Calu3 (cell line): ENCODE results near the gene C22orf42. TPM values are rescaled to one million over a fixed set of nuclear protein-coding genes. Genes with fewer than 3 reads are reported as not detected.

Source experiments
- Bru-seq: library from RNA; stranded (reverse); fragments of 400-500 nt; gene quantifications from one replicate; lab custom pipeline; 2021; lab: Mats Ljungman, UMichigan
- BruChase-seq, 2 experiments: library from RNA; stranded (reverse); fragments of 400-500 nt; gene quantifications; one replicate each; lab custom pipeline; 2021; lab: Mats Ljungman, UMichigan
- BruUV-seq: library from RNA; stranded (reverse); fragments of 400-500 nt; replicated peaks from 2 replicates; lab custom pipeline; 2021; lab: Mats Ljungman, UMichigan
- CTCF ChIA-PET: fragments of 300-600 bp; sonication (Branson Sonifier 250); formaldehyde crosslinking; loops from one replicate; lab custom pipeline; 2022; ENCODE audit warnings: antibody characterized with exemption; lab: Charles Lee
- DNase-seq: peaks from one replicate; pipeline ENCODE4 v3.0.0; 2022
- H3K27ac Mint-ChIP-seq: one replicate; pipeline ENCODE4 v1.8.0; 2022; ENCODE audit warnings: mixed read lengths; ENCODE audit not compliant: unreplicated experiment
- H3K27me3 Mint-ChIP-seq: one replicate; pipeline ENCODE4 v1.8.0; 2022; ENCODE audit warnings: mixed read lengths; ENCODE audit not compliant: unreplicated experiment
- H3K36me3 Mint-ChIP-seq: one replicate; pipeline ENCODE4 v1.8.0; 2022; ENCODE audit warnings: mild to moderate bottlenecking, moderate library complexity, mixed read lengths; ENCODE audit not compliant: insufficient read depth, unreplicated experiment
- H3K4me1 Mint-ChIP-seq: one replicate; pipeline ENCODE4 v1.8.0; 2022; ENCODE audit warnings: mild to moderate bottlenecking, low read depth, mixed read lengths; ENCODE audit not compliant: unreplicated experiment
- H3K4me3 Mint-ChIP-seq: one replicate; pipeline ENCODE4 v1.8.0; 2022; ENCODE audit warnings: mild to moderate bottlenecking, low read depth, moderate library complexity, mixed read lengths; ENCODE audit not compliant: unreplicated experiment
- H3K9me3 Mint-ChIP-seq: one replicate; pipeline ENCODE4 v1.8.0; 2022; ENCODE audit warnings: low read depth, mixed read lengths; ENCODE audit not compliant: unreplicated experiment
- intact Hi-C: fragments of 100-400 bp; cut with micrococcal nuclease; formaldehyde crosslinking; loops from one replicate; pipeline ENCODE4 v1.10.0; 2022; ENCODE audit not compliant: unreplicated experiment
- long read RNA-seq: library from polyadenylated mRNA; stranded (forward); transcript quantifications from one replicate; pipeline ENCODE4 v2.0.0, GENCODE V29; 2022
- total RNA-seq: library from RNA; stranded (reverse); gene quantifications from 2 replicates; pipeline ENCODE4 v1.2.3, GENCODE V29; 2022
- TF ChIP-seq, protein P1 (sequence below): fragments of 200-600 bp; IDR thresholded peaks from one replicate; pipeline ENCODE4 v1.8.0; 2022; ENCODE audit warnings: antibody characterized with exemption; ENCODE audit not compliant: unreplicated experiment

Gene C22orf42, protein sequence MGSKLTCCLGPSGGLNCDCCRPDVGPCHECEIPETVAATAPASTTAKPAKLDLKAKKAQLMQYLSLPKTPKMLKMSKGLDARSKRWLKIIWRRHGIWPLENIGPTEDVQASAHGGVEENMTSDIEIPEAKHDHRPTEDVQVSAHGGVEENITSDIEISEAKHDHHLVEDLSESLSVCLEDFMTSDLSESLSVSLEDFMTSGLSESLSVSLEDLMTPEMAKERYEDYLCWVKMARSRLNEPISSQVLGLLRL
- total RNA-seq (not detected in 2 replicates), Bru-seq, nascent RNA (not detected), BruChase-seq, experiment 1, labeled RNA remaining after a 6-hour chase (not detected), BruChase-seq, experiment 2, labeled RNA remaining after a 2-hour chase (not detected)
- long read RNA-seq = 0 reads

DNA sequence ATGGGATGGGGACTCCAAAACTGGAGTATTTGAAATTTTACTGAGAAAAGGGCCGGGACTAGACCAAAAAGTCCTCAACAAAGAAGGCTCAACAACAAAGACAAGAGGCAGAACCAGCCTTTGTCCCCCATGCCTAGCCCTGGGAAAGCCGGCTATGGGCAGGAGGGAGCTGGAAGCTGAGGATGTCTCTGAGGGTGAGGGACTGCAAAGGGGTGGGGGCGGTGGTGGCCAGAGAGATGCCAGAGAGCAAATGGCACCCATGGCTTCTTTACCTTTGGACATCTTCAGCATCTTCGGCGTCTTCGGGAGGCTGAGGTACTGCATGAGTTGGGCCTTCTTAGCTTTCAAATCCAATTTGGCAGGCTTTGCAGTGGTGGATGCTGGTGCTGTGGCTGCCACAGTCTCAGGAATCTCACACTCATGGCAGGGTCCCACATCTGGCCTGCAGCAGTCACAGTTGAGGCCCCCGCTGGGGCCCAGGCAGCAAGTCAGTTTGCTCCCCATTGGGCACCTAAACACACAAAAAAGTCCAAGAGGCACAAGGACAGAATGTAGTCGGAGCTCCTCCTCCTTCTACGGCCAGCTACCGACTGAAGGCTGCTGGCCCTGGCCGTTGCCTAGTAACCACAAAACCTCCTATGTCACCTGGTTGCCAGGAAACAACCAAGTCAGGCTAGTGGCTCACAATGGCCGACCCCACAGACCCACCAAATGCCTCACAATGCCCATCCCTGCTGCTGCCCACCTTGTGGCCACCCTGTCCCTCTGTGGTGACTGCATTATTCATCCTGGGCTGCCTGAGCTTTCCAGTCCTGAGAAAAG is at the start of gene C22orf42:
Gene C22orf42 (minus strand): TSS at position 592 of the 822 bp plus-strand sequence. CDS start 88 bp downstream, at position 504.
- no TSS peak for BruUV-seq
- no peak within 1 kb of the TSS for H3K27ac Mint-ChIP-seq
- TF ChIP-seq, protein P1, sequence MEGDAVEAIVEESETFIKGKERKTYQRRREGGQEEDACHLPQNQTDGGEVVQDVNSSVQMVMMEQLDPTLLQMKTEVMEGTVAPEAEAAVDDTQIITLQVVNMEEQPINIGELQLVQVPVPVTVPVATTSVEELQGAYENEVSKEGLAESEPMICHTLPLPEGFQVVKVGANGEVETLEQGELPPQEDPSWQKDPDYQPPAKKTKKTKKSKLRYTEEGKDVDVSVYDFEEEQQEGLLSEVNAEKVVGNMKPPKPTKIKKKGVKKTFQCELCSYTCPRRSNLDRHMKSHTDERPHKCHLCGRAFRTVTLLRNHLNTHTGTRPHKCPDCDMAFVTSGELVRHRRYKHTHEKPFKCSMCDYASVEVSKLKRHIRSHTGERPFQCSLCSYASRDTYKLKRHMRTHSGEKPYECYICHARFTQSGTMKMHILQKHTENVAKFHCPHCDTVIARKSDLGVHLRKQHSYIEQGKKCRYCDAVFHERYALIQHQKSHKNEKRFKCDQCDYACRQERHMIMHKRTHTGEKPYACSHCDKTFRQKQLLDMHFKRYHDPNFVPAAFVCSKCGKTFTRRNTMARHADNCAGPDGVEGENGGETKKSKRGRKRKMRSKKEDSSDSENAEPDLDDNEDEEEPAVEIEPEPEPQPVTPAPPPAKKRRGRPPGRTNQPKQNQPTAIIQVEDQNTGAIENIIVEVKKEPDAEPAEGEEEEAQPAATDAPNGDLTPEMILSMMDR = no peak
- intact Hi-C loops = no loop called here
- H3K4me1 Mint-ChIP-seq = no peaks in the 10 kb centered on the region
- DNase-seq = no peak
- H3K4me3 Mint-ChIP-seq = no peak within 1 kb of the TSS
- no peaks in the 10 kb centered on the region for H3K9me3 Mint-ChIP-seq
- CTCF ChIA-PET = interaction anchor here (0.5 kb wide), 1 partner anchor 257 kb away, joined by 3 read pairs; no protein-coding TSS in a partner anchor
- peaks cover 32% of the 10 kb centered on the region for H3K27me3 Mint-ChIP-seq
- H3K36me3 Mint-ChIP-seq = no peaks in the 10 kb centered on the region

DNA sequence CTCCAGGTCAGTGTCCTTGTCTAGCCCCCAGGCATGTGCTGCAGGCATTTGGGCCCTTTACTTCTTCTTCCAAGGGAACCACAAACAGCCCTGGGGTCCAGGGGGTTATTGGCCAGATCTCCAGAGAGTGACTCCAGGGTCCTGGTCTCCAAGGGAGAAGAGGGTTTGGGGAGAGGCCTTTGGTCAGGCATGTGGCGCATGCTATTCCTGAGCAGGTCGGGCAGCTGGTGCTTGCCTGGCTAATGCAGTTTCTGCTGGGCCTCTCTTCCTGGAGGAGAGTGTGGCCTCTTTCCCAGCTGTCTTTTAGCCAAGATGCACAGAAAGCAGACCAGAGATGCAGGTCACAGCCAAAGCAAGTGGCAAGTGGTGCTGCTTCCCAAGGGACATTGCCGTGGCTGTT is 49.6 kb upstream of the C22orf42 start:
- BruUV-seq = no TSS peak
- Mint-ChIP-seq H3K27me3 (peaks cover 14% of the 10 kb centered on the region), H3K9me3 (no peaks in the 10 kb centered on the region), H3K27ac (no peak overlapping the region), H3K4me1 (peaks cover 38% of the 10 kb centered on the region), H3K36me3 (peaks cover 27% of the 10 kb centered on the region), H3K4me3 (no peak overlapping the region)
- TF ChIP-seq, protein P1 = no peak
- CTCF ChIA-PET = no interaction called here
- intact Hi-C loops = no loop called here
- no peak for DNase-seq

DNA sequence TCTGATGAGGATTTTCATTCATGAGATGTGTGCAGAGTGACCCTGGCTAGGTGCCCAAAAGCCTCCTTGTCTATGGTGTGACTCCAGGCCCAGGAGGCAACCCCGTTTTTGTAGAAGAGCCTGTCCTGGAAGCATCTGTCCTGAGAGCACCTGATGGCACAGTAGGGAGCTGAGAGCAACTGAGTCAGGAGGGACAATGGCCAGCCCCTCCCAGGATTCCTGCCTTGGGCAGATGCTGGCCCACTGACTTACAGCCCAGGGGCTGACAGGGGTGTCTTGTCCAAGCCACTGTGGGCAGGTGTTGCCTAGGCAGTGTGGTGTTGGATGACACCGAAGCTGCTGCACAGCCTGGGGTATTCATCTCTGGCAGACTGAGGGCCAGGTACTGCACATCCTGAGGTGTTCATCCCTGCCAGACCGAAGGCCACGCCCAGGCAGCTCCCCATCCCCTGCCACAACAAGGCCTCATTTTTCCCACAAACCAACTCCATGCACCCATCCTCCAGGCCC is 48.9 kb upstream of the C22orf42 start:
- TF ChIP-seq, protein P1 = no peak
- Mint-ChIP-seq H3K4me3 (no peak overlapping the region), H3K36me3 (peaks cover 31% of the 10 kb centered on the region), H3K4me1 (peaks cover 44% of the 10 kb centered on the region), H3K27me3 (peaks cover 20% of the 10 kb centered on the region), H3K9me3 (no peaks in the 10 kb centered on the region), H3K27ac (no peak overlapping the region)
- CTCF ChIA-PET = interaction anchor here (1.4 kb wide), 1 partner anchor 266 kb away, joined by 4 read pairs; no protein-coding TSS in a partner anchor
- no peak for DNase-seq
- no TSS peak for BruUV-seq
- intact Hi-C loops = loop anchor here (1.0 kb wide), 1 partner anchor 105 kb away; no protein-coding TSS in a partner anchor
